ENCODE data around the gene MSTN.

Gene MSTN

DNA sequence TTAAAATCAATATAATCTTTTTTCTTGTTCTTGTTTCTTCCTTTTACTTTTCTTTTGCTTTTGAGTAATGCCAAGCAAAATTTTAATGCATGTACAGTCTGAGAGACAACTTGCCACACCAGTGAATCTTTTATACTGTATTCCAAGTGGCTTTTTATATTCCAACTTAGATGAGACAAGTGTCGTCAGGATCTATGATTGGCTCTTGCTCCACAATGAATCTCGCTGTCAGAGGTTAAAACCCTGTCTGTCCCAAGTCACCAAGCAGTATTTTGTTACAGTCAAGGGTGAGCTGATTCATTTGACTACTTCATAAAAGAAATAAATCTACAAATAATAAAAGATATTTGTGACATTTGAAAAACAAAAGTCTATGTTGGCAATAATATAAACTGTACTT is at the start of gene MSTN:
TSS of gene MSTN (minus strand) at position 129 of the 400 bp plus-strand sequence. CDS start 133 bp downstream, outside the sequence.
- no peak for DNase-seq (ENCODE audit: low spot score)

DNA sequence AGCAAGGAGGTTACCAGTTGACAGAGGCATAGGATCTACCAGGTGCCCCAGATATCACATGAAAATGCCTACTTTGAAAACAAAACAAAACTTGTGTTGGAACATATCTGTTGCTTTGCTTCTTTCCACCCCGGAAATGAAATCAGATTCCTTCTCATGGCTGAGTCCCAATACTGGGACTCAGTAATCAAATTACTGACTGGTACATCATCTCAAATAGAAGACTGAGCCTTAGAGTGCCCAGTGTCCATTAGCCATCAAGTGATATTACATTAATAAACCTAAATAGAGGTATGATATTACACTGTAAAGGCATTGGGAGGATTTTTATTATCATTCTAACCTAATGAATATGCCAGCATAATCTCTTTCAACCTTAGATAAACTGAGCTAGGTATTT is 48.6 kb upstream of the MSTN start:
- DNase-seq (ENCODE audit: low spot score): no peak

DNA sequence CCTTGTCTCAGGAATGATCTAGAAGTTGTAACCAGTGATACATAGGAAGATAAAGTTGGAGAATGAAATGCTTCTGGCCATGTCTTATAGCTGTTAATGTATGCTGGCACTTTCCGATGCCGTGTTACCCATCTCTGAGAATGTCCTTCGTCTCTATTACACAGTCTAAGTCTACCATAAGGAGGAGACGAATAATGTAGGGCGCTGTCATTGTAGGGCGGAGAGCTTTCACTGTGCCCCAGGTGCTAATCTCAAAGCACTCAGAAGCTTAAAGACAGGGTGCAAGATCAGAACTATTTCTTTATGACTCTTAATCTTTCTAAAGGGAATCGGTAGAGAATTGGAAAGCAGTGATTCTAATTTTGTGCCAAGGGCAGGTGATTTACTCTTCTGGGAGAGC is 48.2 kb upstream of the MSTN start:
- no peak for DNase-seq (ENCODE audit: low spot score)

DNA sequence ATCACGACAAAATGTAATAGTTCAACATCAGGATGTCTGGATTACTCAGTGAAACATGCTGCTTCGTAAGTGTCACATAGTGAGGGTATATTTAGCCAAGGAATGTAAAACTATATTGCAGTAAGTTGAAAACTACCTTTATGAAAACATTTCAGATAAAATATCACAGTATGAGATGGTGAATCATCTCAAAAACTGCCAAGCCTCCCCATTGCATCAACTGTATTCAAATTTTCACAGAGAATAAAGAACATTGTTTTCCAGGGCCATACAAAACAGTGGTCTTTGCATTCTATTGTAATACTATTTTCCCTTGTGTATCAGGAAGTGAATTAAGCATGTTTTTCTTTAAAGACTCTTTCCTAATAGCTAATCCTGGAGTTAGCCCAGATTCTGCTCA is 47.6 kb upstream of the MSTN start:
- DNase-seq (ENCODE audit: low spot score): no peak

DNA sequence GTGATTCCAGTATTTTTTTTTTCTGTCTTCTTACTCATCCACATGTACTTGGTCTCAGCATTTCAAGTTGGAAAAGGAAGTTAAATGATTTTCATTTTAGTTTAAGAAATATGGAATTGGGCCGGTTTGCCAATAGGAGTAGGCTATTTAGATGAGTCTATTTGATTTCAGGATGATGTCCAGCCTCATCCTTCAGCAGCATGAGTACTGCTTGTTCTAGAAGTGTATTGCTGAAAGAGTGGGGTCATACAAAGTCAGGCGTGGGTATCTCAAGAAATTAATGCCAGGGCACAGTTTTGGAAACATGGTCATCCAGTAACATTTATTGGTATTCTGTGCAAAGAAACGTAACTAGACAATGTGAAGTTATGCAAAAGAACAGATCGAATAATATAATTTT is 44.9 kb upstream of the MSTN start:
- no peak for DNase-seq (ENCODE audit: low spot score)

DNA sequence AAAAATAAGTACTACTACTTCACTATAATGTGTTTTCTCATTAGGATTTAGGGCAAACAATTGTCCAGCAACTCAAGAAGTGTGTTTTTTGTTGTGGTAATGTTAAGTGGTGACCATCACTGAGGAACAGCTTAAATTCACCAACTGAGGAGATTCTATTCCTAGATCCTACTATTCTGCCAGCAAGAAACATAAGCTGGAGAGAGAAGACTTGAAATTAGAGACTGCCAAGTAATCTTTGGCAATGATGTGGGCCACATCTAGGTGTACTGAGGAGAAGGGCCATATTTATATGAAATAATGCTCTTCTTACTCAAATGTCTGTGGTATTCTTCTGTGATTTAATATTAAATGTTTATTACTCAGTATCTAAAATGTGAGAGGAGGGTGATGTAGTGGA is 44.3 kb upstream of the MSTN start:
- no peak for DNase-seq (ENCODE audit: low spot score)

DNA sequence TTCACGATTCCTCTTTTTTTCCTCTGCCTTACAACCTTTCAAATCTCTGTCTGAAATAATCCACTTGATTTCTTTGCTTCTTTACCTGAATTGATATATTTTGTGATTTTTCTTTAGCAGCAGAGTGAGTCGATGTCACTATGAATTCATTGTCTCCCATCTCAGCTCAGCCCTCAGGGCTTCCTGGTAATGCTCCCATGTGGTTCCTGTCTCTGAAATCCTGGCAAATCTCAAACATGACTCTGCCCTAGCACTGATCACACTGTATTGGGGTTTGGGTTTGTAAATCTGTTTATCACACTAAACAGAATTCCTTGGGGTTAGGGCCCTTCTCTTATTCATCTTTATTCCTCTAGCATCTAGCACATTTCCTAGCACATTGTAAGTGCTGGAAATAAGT is 43.0 kb upstream of the MSTN start:
- no peak for DNase-seq (ENCODE audit: low spot score)

GRCh38 chr2:190103144-190103543 is 40.6 kb upstream of the MSTN start:
- DNase-seq (ENCODE audit: low spot score): no peak

GRCh38 chr2:190099890-190100697 is 37.6 kb upstream of the MSTN start:
- DNase-seq (ENCODE audit: low spot score): no peak

- no peak for DNase-seq (ENCODE audit: low spot score)
These were observed 36.3 kb upstream of the MSTN start for GRCh38 chr2:190098851-190099250.

DNA sequence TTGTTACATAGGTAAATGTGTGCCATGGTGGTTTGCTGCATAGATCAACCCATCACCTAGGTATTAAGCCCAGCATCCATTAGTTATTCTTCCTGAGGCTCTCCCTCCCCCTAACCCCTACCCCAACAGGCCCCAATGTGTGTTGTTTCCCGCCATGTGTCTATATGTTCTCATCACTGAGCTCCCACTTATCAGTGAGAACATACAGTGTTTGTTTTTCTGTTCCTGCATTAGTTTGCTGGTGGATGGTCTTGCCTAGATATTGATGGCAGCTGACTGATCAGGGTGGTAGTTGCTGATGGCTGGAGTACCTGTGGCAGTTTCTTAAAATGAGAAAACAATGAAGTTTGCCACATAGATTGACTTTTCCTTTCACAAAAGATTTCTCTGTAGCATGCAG is 34.6 kb upstream of the MSTN start:
- DNase-seq (ENCODE audit: low spot score): no peak

DNA sequence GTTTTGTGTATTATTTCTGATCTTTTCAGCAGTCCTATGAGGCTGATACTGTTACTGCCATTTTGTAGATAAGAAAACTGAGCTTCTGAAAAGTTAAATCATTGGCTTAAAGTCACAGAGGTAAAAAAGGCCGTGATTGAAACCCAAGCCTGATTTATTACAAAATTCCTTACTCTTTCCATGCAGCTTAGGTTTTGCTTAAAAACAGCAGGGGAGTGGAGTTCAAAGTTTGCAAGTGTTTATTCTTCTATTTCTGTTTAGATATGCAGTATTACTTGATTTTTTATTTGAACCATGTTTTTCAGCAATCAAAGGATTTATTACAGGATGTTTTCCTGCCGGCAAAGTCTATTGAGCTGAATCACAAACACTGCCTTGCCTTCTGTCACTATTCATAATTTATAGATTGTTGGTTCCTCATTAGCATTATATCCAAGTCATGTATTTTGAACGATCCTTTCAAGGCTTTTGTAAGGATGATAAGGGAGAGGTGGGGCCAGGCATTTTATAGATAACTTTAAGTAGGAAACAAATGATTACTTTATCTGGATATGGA is 31.9 kb upstream of the MSTN start:
- no peak for DNase-seq (ENCODE audit: low spot score)

DNA sequence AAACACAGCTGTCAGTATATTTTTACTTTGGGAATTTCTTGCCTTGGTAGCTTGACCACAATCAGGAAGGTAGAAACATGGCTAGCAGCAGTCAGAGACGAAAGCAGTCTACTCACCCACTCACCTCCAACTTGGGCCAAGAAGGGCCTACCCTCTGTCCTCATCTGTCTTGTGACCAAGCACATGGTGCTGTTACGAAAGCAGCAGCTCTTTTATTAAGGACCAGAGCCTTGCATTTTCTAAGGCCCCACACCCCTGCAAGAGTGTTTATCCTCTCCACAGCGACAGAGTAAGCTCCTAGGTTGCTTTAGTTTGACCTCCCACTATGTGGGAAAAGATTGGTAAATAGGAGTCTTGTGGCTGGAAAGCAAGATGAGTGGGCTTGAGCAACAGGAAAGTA is 31.3 kb upstream of the MSTN start:
- DNase-seq (ENCODE audit: low spot score): no peak

DNA sequence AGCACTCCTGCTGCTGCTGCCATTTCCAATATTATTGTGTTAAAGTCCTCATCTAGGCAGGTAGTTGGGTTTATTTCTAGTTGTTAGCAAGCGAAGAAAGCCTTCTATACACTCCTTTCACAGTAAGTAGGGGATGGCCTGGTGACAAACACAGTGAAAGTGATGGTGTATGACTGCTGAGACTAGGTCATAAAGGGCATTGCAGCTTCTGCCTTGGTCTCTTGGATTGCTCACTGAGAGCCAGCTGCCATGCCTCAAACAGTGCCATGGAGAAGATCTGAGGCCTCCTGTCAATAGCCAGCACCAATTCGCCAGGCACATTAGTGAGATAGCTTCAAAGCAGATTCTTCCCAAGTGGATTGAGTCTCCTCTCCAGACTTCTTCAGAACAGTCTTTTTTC is 27.6 kb upstream of the MSTN start:
- DNase-seq (ENCODE audit: low spot score): no peak

DNA sequence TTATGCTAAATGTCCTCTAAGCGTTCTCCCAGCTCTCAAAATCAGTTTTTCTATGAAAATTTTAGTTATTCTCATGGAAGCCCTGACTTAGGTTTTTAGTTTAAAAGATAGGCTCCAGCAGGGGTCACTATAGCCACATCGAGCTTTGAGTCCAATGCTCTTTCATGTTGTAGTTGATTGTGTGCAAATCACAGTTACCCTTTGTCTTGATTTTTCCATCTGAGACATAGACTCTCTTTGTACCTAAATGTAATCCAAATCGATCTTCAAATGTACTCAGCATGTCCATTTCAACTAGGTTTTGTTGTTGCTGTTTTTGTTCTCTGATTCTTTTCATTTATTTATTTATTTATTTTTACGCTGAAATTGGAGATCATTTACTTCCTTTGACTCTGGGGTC is 26.4 kb upstream of the MSTN start:
- DNase-seq (ENCODE audit: low spot score): peak; percentile 18

DNA sequence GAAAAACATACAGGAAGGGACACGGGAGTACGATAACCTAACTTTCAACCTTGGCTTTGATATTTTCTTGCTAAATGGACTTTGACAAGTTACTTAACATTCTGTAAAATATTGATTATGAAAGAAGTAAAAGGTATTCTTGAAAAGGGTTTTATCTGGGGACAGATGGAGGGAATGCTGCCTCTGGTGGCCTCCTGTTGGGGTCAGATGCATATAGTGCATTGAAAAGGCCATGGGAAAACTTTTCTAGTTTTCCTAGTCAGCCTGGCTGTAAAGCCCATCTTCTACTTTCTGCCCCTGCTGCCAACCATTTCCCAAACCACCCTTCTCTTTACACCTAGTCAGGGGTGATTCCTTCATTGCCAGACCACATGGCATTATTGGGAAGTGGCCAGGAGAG is 22.2 kb upstream of the MSTN start:
- DNase-seq (ENCODE audit: low spot score): no peak

DNA sequence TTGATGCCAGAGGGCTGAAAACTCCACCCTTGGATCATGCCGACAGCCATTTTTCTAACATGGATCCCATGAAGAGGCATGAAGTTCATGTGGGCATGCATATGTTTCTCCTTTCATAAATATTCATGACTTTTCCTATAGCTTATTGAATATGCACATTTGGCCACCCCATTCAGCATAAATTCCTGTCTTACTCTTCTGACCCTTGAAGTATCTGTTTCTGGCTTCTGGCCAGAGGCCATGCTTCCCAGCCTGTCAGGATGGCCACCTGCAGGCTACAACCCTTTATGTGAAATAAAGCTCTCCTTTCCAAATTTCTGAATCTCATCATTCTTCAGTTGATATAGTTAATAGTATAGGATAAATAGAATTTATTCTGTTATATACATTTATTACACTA is 19.6 kb upstream of the MSTN start:
- DNase-seq (ENCODE audit: low spot score): no peak

DNA sequence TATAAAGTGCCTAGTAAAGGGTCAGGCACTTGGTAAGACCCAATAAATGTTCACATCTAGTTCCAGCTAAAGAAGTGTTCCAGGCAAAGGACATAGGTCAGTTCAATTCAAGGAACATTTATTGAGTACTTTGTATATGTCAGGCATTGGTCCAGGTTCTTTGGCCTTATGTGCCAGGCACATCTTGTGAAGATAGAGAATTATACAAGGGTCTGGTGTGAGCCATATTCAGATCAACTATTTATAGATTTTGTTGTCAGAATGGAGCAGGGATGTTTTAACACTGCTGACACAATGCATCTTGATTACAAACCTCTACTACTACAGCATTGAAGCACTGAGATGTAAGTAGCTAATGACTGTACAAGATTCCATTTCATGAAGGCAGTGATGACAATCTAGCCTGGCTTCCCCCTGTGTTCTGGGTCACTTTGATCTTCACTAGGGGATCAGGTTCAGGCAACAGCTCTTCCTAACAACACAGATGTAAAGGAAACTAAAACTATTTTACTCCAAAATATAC is 18.1 kb upstream of the MSTN start:
- no peak for DNase-seq (ENCODE audit: low spot score)

- no peak for DNase-seq (ENCODE audit: low spot score)
These were observed 16.6 kb upstream of the MSTN start for GRCh38 chr2:190079160-190079559.

DNA sequence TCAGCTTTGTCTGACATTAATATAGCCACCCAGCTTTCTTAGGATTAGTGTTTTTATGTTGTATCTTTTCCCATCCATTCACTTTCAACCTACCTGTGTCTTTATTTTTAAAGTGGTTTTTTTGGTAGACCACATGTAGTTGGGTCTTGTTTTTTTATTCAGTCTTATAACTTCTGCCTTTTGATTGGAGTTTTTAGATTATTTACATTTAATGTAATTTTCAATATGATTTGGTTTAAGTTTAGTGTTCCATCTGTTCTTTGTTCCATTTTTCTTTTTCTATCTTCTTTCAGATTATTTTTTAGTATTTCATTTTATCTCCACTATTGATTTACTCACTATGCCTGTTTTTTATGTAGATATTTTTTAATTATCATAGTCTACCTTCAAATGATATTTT is 13.1 kb upstream of the MSTN start:
- DNase-seq (ENCODE audit: low spot score): no peak

GRCh38 chr2:190069936-190070696 is 7.6 kb upstream of the MSTN start:
- no peak for DNase-seq (ENCODE audit: low spot score)

GRCh38 chr2:190068764-190069163 is 6.2 kb upstream of the MSTN start:
- no peak for DNase-seq (ENCODE audit: low spot score)

- no peak for DNase-seq (ENCODE audit: low spot score)
These were observed 3.3 kb upstream of the MSTN start for GRCh38 chr2:190065839-190066238.

Measured in HuH-7.5 (cell line).